ENCODE measurements around the gene METTL15.
"Not testable (repeated sequence)": the region's sequence is repeated elsewhere in the genome, so short reads cannot be mapped to it uniquely, and the experiment has no call there.

The METTL15 gene

DNA sequence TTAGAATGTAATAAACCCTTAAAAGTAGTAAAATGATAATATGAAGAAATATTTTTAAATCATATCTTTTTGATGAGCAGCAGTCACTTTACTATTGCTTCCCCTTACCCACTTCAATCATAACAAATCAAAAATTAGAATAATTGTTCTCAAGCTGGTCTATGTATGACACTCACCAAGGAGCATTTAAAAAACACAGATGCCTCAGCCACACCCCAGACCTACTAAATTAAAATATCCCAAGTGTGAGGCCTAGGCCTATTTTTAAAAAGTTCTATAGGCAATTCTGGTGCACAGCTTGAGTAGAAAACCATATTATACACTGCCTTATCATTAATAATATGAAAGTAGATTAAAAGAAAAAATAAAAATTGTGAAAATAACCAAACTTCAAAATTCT, 15.4 kb upstream of the METTL15 start:
- Histone ChIP-seq H3K4me1 (ENCODE audit: control insufficient read depth in 1 of 2, insufficient read depth in 2 of 2, low read length in 2 of 2) (no peaks in the 10 kb centered on the region), H3K27ac (ENCODE audit: low read depth, low read length) (no peak overlapping the region), H3K36me3 (ENCODE audit: control insufficient read depth in 1 of 2, insufficient read depth in 2 of 2, low read length in 2 of 2) (peaks cover 0 to 4% of the 10 kb centered on the region in 2 donors), H3K27me3 (ENCODE audit: control insufficient read depth in 1 of 2, insufficient read depth in 2 of 2, low read length in 2 of 2) (no peaks in the 10 kb centered on the region), H3K9ac (ENCODE audit: low read depth in 1 of 2, low read length in 2 of 2) (no peak overlapping the region), H3K9me3 (ENCODE audit: control insufficient read depth in 1 of 2, low read length in 2 of 2) (no peaks in the 10 kb centered on the region), H3K4me3 (ENCODE audit: low read depth in 1 of 2, low read length in 2 of 2) (no peak overlapping the region)

DNA sequence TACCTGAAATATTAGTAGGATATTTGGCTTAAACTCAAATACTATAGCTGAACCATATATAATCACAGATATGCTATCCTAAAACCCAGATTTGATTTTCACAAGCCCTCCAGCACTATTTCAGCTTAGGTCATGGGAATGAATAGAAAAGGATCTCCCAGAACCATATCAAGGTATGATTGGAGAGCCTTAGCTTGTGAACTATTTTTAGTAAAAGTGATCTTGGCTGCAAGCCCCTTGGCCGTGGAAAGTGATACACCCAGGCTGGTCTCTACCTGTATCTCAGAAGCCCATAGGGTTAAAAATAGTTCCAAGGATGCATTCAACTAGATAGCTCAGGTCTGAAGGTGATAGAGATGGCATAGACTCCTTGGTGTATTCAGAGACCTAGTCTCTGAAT, 9.9 kb upstream of the METTL15 start:
- H3K27ac ChIP-seq (ENCODE audit: low read depth, low read length) = no peak overlapping the region
- H3K9me3 ChIP-seq (ENCODE audit: control insufficient read depth in 1 of 2, low read length in 2 of 2) = no peaks in the 10 kb centered on the region
- no peak overlapping the region for H3K9ac ChIP-seq (ENCODE audit: low read depth in 1 of 2, low read length in 2 of 2)
- H3K36me3 ChIP-seq (ENCODE audit: control insufficient read depth in 1 of 2, insufficient read depth in 2 of 2, low read length in 2 of 2) = no peaks in the 10 kb centered on the region
- no peaks in the 10 kb centered on the region for H3K27me3 ChIP-seq (ENCODE audit: control insufficient read depth in 1 of 2, insufficient read depth in 2 of 2, low read length in 2 of 2)
- no peak overlapping the region for H3K4me3 ChIP-seq (ENCODE audit: low read depth in 1 of 2, low read length in 2 of 2)
- H3K4me1 ChIP-seq (ENCODE audit: control insufficient read depth in 1 of 2, insufficient read depth in 2 of 2, low read length in 2 of 2) = peaks cover 0 to 6% of the 10 kb centered on the region in 2 donors

DNA sequence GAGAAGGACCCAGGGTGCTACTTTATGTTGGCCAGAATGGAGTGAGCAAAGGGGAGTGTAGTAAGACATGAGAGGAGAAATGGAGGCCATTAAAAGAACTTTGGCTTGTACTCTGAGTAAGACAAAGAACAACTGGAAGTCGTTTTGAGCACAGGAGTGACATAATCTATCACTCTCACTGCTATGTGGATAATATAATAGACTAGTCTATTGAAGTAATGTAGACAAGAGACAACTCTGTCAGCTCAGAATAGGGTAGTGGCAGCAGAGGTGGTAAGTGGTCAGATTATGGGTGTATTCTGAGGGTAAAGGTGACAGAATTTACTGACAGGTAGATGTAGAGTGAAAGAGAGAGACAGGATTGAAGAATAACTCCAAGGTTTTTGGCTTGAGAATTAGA, 8.5 kb upstream of the METTL15 start:
- no peaks in the 10 kb centered on the region for H3K9me3 ChIP-seq (ENCODE audit: control insufficient read depth in 1 of 2, low read length in 2 of 2)

DNA sequence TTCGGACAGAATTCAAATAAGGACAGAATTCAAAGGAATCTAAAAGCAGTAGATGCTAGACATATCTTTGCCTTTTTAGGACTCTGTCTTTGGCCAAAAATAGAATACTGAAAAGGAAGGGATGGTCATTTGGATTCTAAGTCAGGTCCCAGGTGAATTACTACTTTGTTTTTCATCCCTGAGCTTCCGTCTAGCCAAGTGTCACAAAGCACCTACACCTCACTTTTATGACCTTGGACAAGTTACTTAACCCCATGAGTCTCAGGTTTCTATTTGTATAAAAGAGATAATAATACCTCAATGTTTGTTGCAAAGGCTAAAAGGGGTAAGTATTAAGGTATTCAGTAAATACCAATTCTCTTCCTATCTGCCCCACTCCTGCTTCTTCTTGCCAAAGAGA, 7.5 kb upstream of the METTL15 start:
- H3K36me3 ChIP-seq (ENCODE audit: control insufficient read depth in 1 of 2, insufficient read depth in 2 of 2, low read length in 2 of 2) = no peaks in the 10 kb centered on the region
- no peak overlapping the region for H3K4me3 ChIP-seq (ENCODE audit: low read depth in 1 of 2, low read length in 2 of 2)
- H3K27me3 ChIP-seq (ENCODE audit: control insufficient read depth in 1 of 2, insufficient read depth in 2 of 2, low read length in 2 of 2) = no peaks in the 10 kb centered on the region
- H3K4me1 ChIP-seq (ENCODE audit: control insufficient read depth in 1 of 2, insufficient read depth in 2 of 2, low read length in 2 of 2) = peaks cover 0 to 6% of the 10 kb centered on the region in 2 donors
- no peak overlapping the region for H3K27ac ChIP-seq (ENCODE audit: low read depth, low read length)
- no peaks in the 10 kb centered on the region for H3K9me3 ChIP-seq (ENCODE audit: control insufficient read depth in 1 of 2, low read length in 2 of 2)
- no peak overlapping the region for H3K9ac ChIP-seq (ENCODE audit: low read depth in 1 of 2, low read length in 2 of 2)

More for the DNA sequence above, 8.5 kb upstream of the METTL15 start:
- Histone ChIP-seq H3K9ac (ENCODE audit: low read depth in 1 of 2, low read length in 2 of 2) (no peak overlapping the region), H3K27me3 (ENCODE audit: control insufficient read depth in 1 of 2, insufficient read depth in 2 of 2, low read length in 2 of 2) (no peaks in the 10 kb centered on the region), H3K4me1 (ENCODE audit: control insufficient read depth in 1 of 2, insufficient read depth in 2 of 2, low read length in 2 of 2) (peaks cover 0 to 6% of the 10 kb centered on the region in 2 donors), H3K36me3 (ENCODE audit: control insufficient read depth in 1 of 2, insufficient read depth in 2 of 2, low read length in 2 of 2) (no peaks in the 10 kb centered on the region), H3K4me3 (ENCODE audit: low read depth in 1 of 2, low read length in 2 of 2) (no peak overlapping the region), H3K27ac (ENCODE audit: low read depth, low read length) (no peak overlapping the region)

DNA sequence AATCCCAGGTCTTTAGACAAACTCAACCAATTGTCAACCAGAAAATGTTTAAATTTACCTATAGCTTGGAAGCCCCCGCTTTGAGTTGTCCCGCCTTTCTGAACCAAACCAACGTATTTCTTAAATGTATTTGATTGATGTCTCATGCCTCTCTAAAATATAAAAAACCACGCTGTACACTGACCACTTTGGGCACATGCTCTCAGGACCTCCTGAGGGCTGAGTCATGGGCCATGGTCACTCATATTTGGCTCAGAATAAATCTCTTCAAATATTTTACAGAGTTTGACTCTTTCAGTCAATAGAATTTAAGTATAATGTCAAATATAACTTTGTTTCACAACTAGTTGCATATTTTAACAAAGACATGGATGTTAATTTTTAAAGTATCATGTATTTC, 5.9 kb upstream of the METTL15 start:
- not testable (repeated sequence) for H3K36me3 ChIP-seq (ENCODE audit: control insufficient read depth in 1 of 2, insufficient read depth in 2 of 2, low read length in 2 of 2)

GRCh38 chr11:28104425-28104824, 3.8 kb upstream of the METTL15 start:
- H3K27ac ChIP-seq (ENCODE audit: low read depth, low read length) = no peak overlapping the region
- H3K36me3 ChIP-seq (ENCODE audit: control insufficient read depth in 1 of 2, insufficient read depth in 2 of 2, low read length in 2 of 2) = no peaks in the 10 kb centered on the region
- H3K27me3 ChIP-seq (ENCODE audit: control insufficient read depth in 1 of 2, insufficient read depth in 2 of 2, low read length in 2 of 2) = no peaks in the 10 kb centered on the region
- H3K4me1 ChIP-seq (ENCODE audit: control insufficient read depth in 1 of 2, insufficient read depth in 2 of 2, low read length in 2 of 2) = peaks cover 16 to 23% of the 10 kb centered on the region in 2 donors
- no peak overlapping the region for H3K4me3 ChIP-seq (ENCODE audit: low read depth in 1 of 2, low read length in 2 of 2)
- H3K9me3 ChIP-seq (ENCODE audit: control insufficient read depth in 1 of 2, low read length in 2 of 2) = no peaks in the 10 kb centered on the region
- no peak overlapping the region for H3K9ac ChIP-seq (ENCODE audit: low read depth in 1 of 2, low read length in 2 of 2)

More for the DNA sequence above, 5.9 kb upstream of the METTL15 start:
- not testable (repeated sequence) for H3K9ac ChIP-seq (ENCODE audit: low read depth in 1 of 2, low read length in 2 of 2); H3K4me3 ChIP-seq (ENCODE audit: low read depth in 1 of 2, low read length in 2 of 2); H3K27me3 ChIP-seq (ENCODE audit: control insufficient read depth in 1 of 2, insufficient read depth in 2 of 2, low read length in 2 of 2); H3K4me1 ChIP-seq (ENCODE audit: control insufficient read depth in 1 of 2, insufficient read depth in 2 of 2, low read length in 2 of 2); H3K27ac ChIP-seq (ENCODE audit: low read depth, low read length); H3K9me3 ChIP-seq (ENCODE audit: control insufficient read depth in 1 of 2, low read length in 2 of 2)

GRCh38 chr11:28104984-28105383, 3.2 kb upstream of the METTL15 start:
- no peaks in the 10 kb centered on the region for H3K36me3 ChIP-seq (ENCODE audit: control insufficient read depth in 1 of 2, insufficient read depth in 2 of 2, low read length in 2 of 2)

GRCh38 chr11:28105869-28106268, 2.3 kb upstream of the METTL15 start:
- Histone ChIP-seq H3K9ac (ENCODE audit: low read depth in 1 of 2, low read length in 2 of 2) (no peak overlapping the region), H3K27me3 (ENCODE audit: control insufficient read depth in 1 of 2, insufficient read depth in 2 of 2, low read length in 2 of 2) (no peaks in the 10 kb centered on the region), H3K9me3 (ENCODE audit: control insufficient read depth in 1 of 2, low read length in 2 of 2) (no peaks in the 10 kb centered on the region), H3K27ac (ENCODE audit: low read depth, low read length) (no peak overlapping the region), H3K36me3 (ENCODE audit: control insufficient read depth in 1 of 2, insufficient read depth in 2 of 2, low read length in 2 of 2) (no peaks in the 10 kb centered on the region), H3K4me1 (ENCODE audit: control insufficient read depth in 1 of 2, insufficient read depth in 2 of 2, low read length in 2 of 2) (peaks cover 17 to 30% of the 10 kb centered on the region in 2 donors), H3K4me3 (ENCODE audit: low read depth in 1 of 2, low read length in 2 of 2) (no peak overlapping the region)

More at GRCh38 chr11:28104984-28105383, 3.2 kb upstream of the METTL15 start:
- no peak overlapping the region for H3K9ac ChIP-seq (ENCODE audit: low read depth in 1 of 2, low read length in 2 of 2)
- no peak overlapping the region for H3K4me3 ChIP-seq (ENCODE audit: low read depth in 1 of 2, low read length in 2 of 2)
- H3K27ac ChIP-seq (ENCODE audit: low read depth, low read length) = no peak overlapping the region
- no peaks in the 10 kb centered on the region for H3K27me3 ChIP-seq (ENCODE audit: control insufficient read depth in 1 of 2, insufficient read depth in 2 of 2, low read length in 2 of 2)
- H3K4me1 ChIP-seq (ENCODE audit: control insufficient read depth in 1 of 2, insufficient read depth in 2 of 2, low read length in 2 of 2) = peaks cover 18 to 28% of the 10 kb centered on the region in 2 donors
- H3K9me3 ChIP-seq (ENCODE audit: control insufficient read depth in 1 of 2, low read length in 2 of 2) = no peaks in the 10 kb centered on the region

DNA sequence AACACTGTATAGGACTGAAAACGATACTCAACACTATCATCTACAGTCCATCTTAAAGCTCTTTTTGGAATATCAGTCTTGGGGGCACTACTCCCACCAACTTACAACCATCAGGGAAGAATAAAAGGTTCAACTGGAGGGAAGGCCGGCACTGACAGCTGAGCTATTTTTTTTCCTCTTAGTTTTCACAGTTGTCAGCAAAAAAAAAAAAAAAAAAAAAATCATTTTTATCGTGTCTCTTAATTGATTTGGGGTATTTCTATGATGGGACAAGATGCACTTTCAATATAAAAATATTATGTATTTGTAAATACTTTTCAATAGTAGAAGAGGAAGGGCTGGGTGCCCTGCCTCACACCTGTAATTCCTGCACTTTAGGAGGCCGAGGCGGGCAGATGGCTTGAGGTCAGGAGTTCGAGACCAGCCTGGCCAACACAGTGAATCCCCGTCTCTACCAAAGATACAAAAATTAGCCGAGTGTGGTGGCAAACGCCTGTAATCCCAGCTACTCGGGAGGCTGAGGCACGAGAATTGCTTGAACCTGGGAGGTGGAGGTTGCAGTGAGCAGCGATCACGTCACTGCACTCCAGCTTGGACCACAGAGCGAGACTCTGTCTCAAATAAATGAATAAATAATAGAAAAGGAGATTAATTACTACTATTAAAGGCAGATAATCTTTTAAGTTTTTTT, 1.7 kb upstream of the METTL15 start:
- H3K9ac ChIP-seq (ENCODE audit: low read depth in 1 of 2, low read length in 2 of 2) = peak overlapping the region in 1 of 2 donors; percentile 79
- peak overlapping the region in 1 of 2 donors; percentile 87 for H3K4me3 ChIP-seq (ENCODE audit: low read depth in 1 of 2, low read length in 2 of 2)
- peaks cover 21 to 37% of the 10 kb centered on the region in 2 donors for H3K4me1 ChIP-seq (ENCODE audit: control insufficient read depth in 1 of 2, insufficient read depth in 2 of 2, low read length in 2 of 2)
- H3K36me3 ChIP-seq (ENCODE audit: control insufficient read depth in 1 of 2, insufficient read depth in 2 of 2, low read length in 2 of 2) = no peaks in the 10 kb centered on the region
- no peaks in the 10 kb centered on the region for H3K9me3 ChIP-seq (ENCODE audit: control insufficient read depth in 1 of 2, low read length in 2 of 2)
- no peak overlapping the region for H3K27ac ChIP-seq (ENCODE audit: low read depth, low read length)
- no peaks in the 10 kb centered on the region for H3K27me3 ChIP-seq (ENCODE audit: control insufficient read depth in 1 of 2, insufficient read depth in 2 of 2, low read length in 2 of 2)

- peak overlapping the region; percentile 71 to 79 for H3K9ac ChIP-seq (ENCODE audit: low read depth in 1 of 2, low read length in 2 of 2)
- H3K27me3 ChIP-seq (ENCODE audit: control insufficient read depth in 1 of 2, insufficient read depth in 2 of 2, low read length in 2 of 2) = no peaks in the 10 kb centered on the region
- peak overlapping the region; percentile 47 for H3K27ac ChIP-seq (ENCODE audit: low read depth, low read length)
- H3K36me3 ChIP-seq (ENCODE audit: control insufficient read depth in 1 of 2, insufficient read depth in 2 of 2, low read length in 2 of 2) = no peaks in the 10 kb centered on the region
- peak overlapping the region; percentile 87 to 90 for H3K4me3 ChIP-seq (ENCODE audit: low read depth in 1 of 2, low read length in 2 of 2)
- no peaks in the 10 kb centered on the region for H3K9me3 ChIP-seq (ENCODE audit: control insufficient read depth in 1 of 2, low read length in 2 of 2)
- peaks cover 21 to 39% of the 10 kb centered on the region in 2 donors for H3K4me1 ChIP-seq (ENCODE audit: control insufficient read depth in 1 of 2, insufficient read depth in 2 of 2, low read length in 2 of 2)
Observed at GRCh38 chr11:28107191-28107749, 918 bp upstream of the METTL15 start.
